Ishikawa (cell line): ENCODE results near the gene PTCD2.

Source experiments
- CEBPB ChIP-seq: IDR thresholded peaks from 2 replicates; pipeline ENCODE4 v1.6.1; 2012
- CREB1 ChIP-seq: IDR thresholded peaks from 2 replicates; pipeline ENCODE4 v1.6.1; 2012; ENCODE audit warnings: low read depth
- EGR1 ChIP-seq: IDR thresholded peaks from 2 replicates; pipeline ENCODE4 v1.6.1; 2012
- EP300 ChIP-seq: IDR thresholded peaks from 2 replicates; pipeline ENCODE4 v1.6.1; 2012; ENCODE audit warnings: borderline replicate concordance
- MAX ChIP-seq: IDR thresholded peaks from 2 replicates; pipeline ENCODE4 v1.6.1; 2012
- NFIC ChIP-seq: IDR thresholded peaks from 2 replicates; pipeline ENCODE4 v1.6.1; 2012
- RAD21 ChIP-seq: IDR thresholded peaks from 2 replicates; pipeline ENCODE4 v1.6.1; 2012; ENCODE audit warnings: low read depth
- REST ChIP-seq: IDR thresholded peaks from 2 replicates; pipeline ENCODE4 v1.6.1; 2012; ENCODE audit warnings: low read depth, mild to moderate bottlenecking
- TAF1 ChIP-seq: IDR thresholded peaks from 2 replicates; pipeline ENCODE4 v1.6.1; 2012; ENCODE audit warnings: low read depth, mild to moderate bottlenecking
- TCF12 ChIP-seq: IDR thresholded peaks from 2 replicates; pipeline ENCODE4 v1.6.1; 2012; ENCODE audit warnings: low read depth
- TEAD4 ChIP-seq: IDR thresholded peaks from 2 replicates; pipeline ENCODE4 v1.6.1; 2012
- YY1 ChIP-seq: IDR thresholded peaks from 2 replicates; pipeline ENCODE4 v1.6.1; 2012; ENCODE audit warnings: low read depth
- ZBTB7A ChIP-seq: IDR thresholded peaks from 2 replicates; pipeline ENCODE4 v1.6.1; 2012; ENCODE audit warnings: low read depth

GRCh38 chr5:72302171-72302570 is 18.0 kb upstream of the PTCD2 start:
- TF ChIP-seq CREB1 (no peak), TAF1 (no peak), MAX (no peak), EP300 (no peak), EGR1 (no peak), CEBPB (no peak), YY1 (no peak), RAD21 (no peak), TCF12 (no peak), NFIC (no peak), REST (no peak), ZBTB7A (no peak), TEAD4 (peak; percentile 51; the same call in 1 of the 2 replicates)
